Gastrocnemius medialis (tissue), 4 donors: Measurements from ENCODE around the gene EFS.

Source experiments
- POLR2A ChIP-seq, 2 donors: fragments of 450-650 bp; IDR thresholded peaks; one replicate each; pipeline ENCODE4 v1.6.1; 2017; ENCODE audit warnings: antibody characterized with exemption in 2 of 2, mild to moderate bottlenecking in 2 of 2, moderate library complexity in 2 of 2
- TF ChIP-seq, protein P1 (sequence below), 5 experiments: fragments of 450-650 bp in 3 of 5; fragments of 200-600 bp in 2 of 5; sonication (generic) in 2 of 5; IDR thresholded peaks in 4 of 5; conservative IDR thresholded peaks in 1 of 5; 1 replicate in 4 of 5; 2 replicates in 1 of 5; pipeline ENCODE4 v1.5.1; 2016 to 2019; ENCODE audit warnings: antibody characterized with exemption in 5 of 5, mild to moderate bottlenecking in 3 of 5, moderate library complexity in 3 of 5

- TF ChIP-seq, protein P1, sequence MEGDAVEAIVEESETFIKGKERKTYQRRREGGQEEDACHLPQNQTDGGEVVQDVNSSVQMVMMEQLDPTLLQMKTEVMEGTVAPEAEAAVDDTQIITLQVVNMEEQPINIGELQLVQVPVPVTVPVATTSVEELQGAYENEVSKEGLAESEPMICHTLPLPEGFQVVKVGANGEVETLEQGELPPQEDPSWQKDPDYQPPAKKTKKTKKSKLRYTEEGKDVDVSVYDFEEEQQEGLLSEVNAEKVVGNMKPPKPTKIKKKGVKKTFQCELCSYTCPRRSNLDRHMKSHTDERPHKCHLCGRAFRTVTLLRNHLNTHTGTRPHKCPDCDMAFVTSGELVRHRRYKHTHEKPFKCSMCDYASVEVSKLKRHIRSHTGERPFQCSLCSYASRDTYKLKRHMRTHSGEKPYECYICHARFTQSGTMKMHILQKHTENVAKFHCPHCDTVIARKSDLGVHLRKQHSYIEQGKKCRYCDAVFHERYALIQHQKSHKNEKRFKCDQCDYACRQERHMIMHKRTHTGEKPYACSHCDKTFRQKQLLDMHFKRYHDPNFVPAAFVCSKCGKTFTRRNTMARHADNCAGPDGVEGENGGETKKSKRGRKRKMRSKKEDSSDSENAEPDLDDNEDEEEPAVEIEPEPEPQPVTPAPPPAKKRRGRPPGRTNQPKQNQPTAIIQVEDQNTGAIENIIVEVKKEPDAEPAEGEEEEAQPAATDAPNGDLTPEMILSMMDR (IDR thresholded peaks at IDR 0.05 in 4 of 5, conservative IDR thresholded peaks at IDR 0.05 in 1 of 5), result no peak
- no peak for TF ChIP-seq POLR2A (IDR thresholded peaks at IDR 0.05)
Measured at GRCh38 chr14:23380197-23380914, 15.4 kb upstream of the EFS start.
